Measurements from ENCODE around the gene IGFBP5. TPM values are rescaled to one million over a fixed set of nuclear protein-coding genes. Genes with fewer than 3 reads are reported as not detected.

Gene IGFBP5
- total and polyA plus RNA-seq, 4 donors: 2.3 to 43.4 (median 14.4) TPM

- no peak for TF ChIP-seq CTCF (IDR thresholded peaks at IDR 0.05; ENCODE audit: low read depth, low read length, missing input control)
Observed at GRCh38 chr2:216717907-216718615, 22.7 kb upstream of the IGFBP5 start (continued).

GRCh38 chr2:216717491-216717901, 22.1 kb upstream of the IGFBP5 start:
- Histone ChIP-seq H3K36me3 (ENCODE audit: control insufficient read depth in 4 of 4, insufficient read depth in 3 of 4, low read depth in 1 of 4, low read length in 3 of 4) (no peaks in the 10 kb centered on the region), H3K4me1 (ENCODE audit: control insufficient read depth in 4 of 4, insufficient read depth in 4 of 4, low read length in 3 of 4) (no peaks in the 10 kb centered on the region), H3K9ac (ENCODE audit: low read depth in 1 of 2, low read length in 2 of 2) (no peak overlapping the region), H3K27ac (ENCODE audit: low read depth in 1 of 2, low read length in 2 of 2) (no peak overlapping the region), H3K9me3 (ENCODE audit: control insufficient read depth in 4 of 4, low read length in 3 of 4) (no peaks in the 10 kb centered on the region), H3K27me3 (ENCODE audit: control insufficient read depth in 4 of 4, insufficient read depth in 4 of 4, low read length in 3 of 4) (no peaks in the 10 kb centered on the region), H3K4me3 (ENCODE audit: low read depth in 1 of 3, low read length in 3 of 3) (no peak overlapping the region)
- no peak for TF ChIP-seq CTCF (IDR thresholded peaks at IDR 0.05; ENCODE audit: low read depth, low read length, missing input control)
- no peak for TF ChIP-seq TAF1 (conservative IDR thresholded peaks at IDR 0.05)
- no peak for TF ChIP-seq FOXA1 (IDR thresholded peaks at IDR 0.05)
- no peak for TF ChIP-seq REST (IDR thresholded peaks at IDR 0.05)
- TF ChIP-seq EGR1 (IDR thresholded peaks at IDR 0.05; ENCODE audit: low read depth in 2 of 2): no peak
- TF ChIP-seq SP1 (IDR thresholded peaks at IDR 0.05): no peak
- TF ChIP-seq RXRA (IDR thresholded peaks at IDR 0.05): no peak
- no peak for TF ChIP-seq JUND (IDR thresholded peaks at IDR 0.05)
- TF ChIP-seq NR2F2 (IDR thresholded peaks at IDR 0.05): no peak
- TF ChIP-seq RAD21 (IDR thresholded peaks at IDR 0.05): no peak
- no peak for TF ChIP-seq HNF4A (conservative IDR thresholded peaks at IDR 0.05)
- no peak for DNase-seq (ENCODE audit: low spot score)
- 59% methylated on average over 4 of the region's 4 CpGs for WGBS

- no peaks in the 10 kb centered on the region for H3K36me3 ChIP-seq (ENCODE audit: control insufficient read depth in 4 of 4, insufficient read depth in 3 of 4, low read depth in 1 of 4, low read length in 3 of 4)
- no peak overlapping the region for H3K27ac ChIP-seq (ENCODE audit: low read depth in 1 of 2, low read length in 2 of 2)
- H3K9ac ChIP-seq (ENCODE audit: low read depth in 1 of 2, low read length in 2 of 2): no peak overlapping the region
- H3K9me3 ChIP-seq (ENCODE audit: control insufficient read depth in 4 of 4, low read length in 3 of 4): no peaks in the 10 kb centered on the region
- H3K4me3 ChIP-seq (ENCODE audit: low read depth in 1 of 3, low read length in 3 of 3): no peak overlapping the region
- H3K4me1 ChIP-seq (ENCODE audit: control insufficient read depth in 4 of 4, insufficient read depth in 4 of 4, low read length in 3 of 4): no peaks in the 10 kb centered on the region
- no peak for TF ChIP-seq HNF4G (IDR thresholded peaks at IDR 0.05)
- no peak for TF ChIP-seq NR2F2 (IDR thresholded peaks at IDR 0.05)
- TF ChIP-seq EGR1 (IDR thresholded peaks at IDR 0.05; ENCODE audit: low read depth in 2 of 2): no peak
- no peak for TF ChIP-seq REST (IDR thresholded peaks at IDR 0.05)
- no peak for TF ChIP-seq HNF4A (conservative IDR thresholded peaks at IDR 0.05)
- TF ChIP-seq ATF3 (IDR thresholded peaks at IDR 0.05): no peak
- no peak for TF ChIP-seq GABPA (IDR thresholded peaks at IDR 0.05 in 1 of 2, conservative IDR thresholded peaks at IDR 0.05 in 1 of 2)
- TF ChIP-seq MAX (IDR thresholded peaks at IDR 0.05): no peak
- no peak for TF ChIP-seq TAF1 (conservative IDR thresholded peaks at IDR 0.05)
- 83% methylated on average over 4 of the region's 4 CpGs for WGBS
- no peak for DNase-seq (ENCODE audit: low spot score)
- H3K27me3 ChIP-seq (ENCODE audit: control insufficient read depth in 4 of 4, insufficient read depth in 4 of 4, low read length in 3 of 4): no peaks in the 10 kb centered on the region
Observed at GRCh38 chr2:216716109-216716508, 20.8 kb upstream of the IGFBP5 start.
